Medulla oblongata (tissue), 1 donor: ENCODE results near the gene MLPH.
"Not testable (repeated sequence)": the region's sequence is repeated elsewhere in the genome, so short reads cannot be mapped to it uniquely, and the experiment has no call there.

Experiments
- DNase-seq: peaks from one replicate; pipeline ENCODE4 v3.0.0-alpha.2; 2015; ENCODE audit errors: extremely low spot score

MLPH gene

GRCh38 chr2:237583385-237584295 is 96.6 kb downstream of the MLPH start:
- DNase-seq: no peak

- no peak for DNase-seq
Observed at GRCh38 chr2:237585590-237586221, 98.7 kb downstream of the MLPH start.

GRCh38 chr2:237588044-237588696 is 101.1 kb downstream of the MLPH start:
- no peak for DNase-seq

- no peak for DNase-seq
Observed at GRCh38 chr2:237590272-237591140, 103.5 kb downstream of the MLPH start, which contains the start of gene RAB17. Gene RAB17, minus strand, starts transcription at chr2:237590734. Its CDS starts 4,580 bp downstream, at chr2:237586154.

GRCh38 chr2:237591141-237591881 is 104.3 kb downstream of the MLPH start:
- DNase-seq: no peak

GRCh38 chr2:237592425-237592980 is 105.5 kb downstream of the MLPH start:
- no peak for DNase-seq

- no peak for DNase-seq
Observed at GRCh38 chr2:237593036-237593435, 106.0 kb downstream of the MLPH start.

GRCh38 chr2:237593596-237594320 is 106.7 kb downstream of the MLPH start:
- DNase-seq: no peak

- DNase-seq: no peak
Observed at GRCh38 chr2:237594514-237594871, 107.4 kb downstream of the MLPH start.

- DNase-seq: not testable (repeated sequence)
Observed at GRCh38 chr2:237595829-237596519, 108.9 kb downstream of the MLPH start.

GRCh38 chr2:237596520-237597195 is 109.6 kb downstream of the MLPH start:
- DNase-seq: no peak

- no peak for DNase-seq
Observed at GRCh38 chr2:237597196-237598145, 110.4 kb downstream of the MLPH start.

- DNase-seq: no peak
Observed at GRCh38 chr2:237598468-237599208, 111.6 kb downstream of the MLPH start.

- DNase-seq: no peak
Observed at GRCh38 chr2:237599465-237600110, 112.5 kb downstream of the MLPH start.

- DNase-seq: no peak
Observed at GRCh38 chr2:237600205-237600846, 113.3 kb downstream of the MLPH start.
